VCaP (cell line): ENCODE measurements around the gene HSPA1L.

Source experiments
- H3K27ac ChIP-seq: fragments of 450-650 bp; 2 replicates; pipeline ENCODE4 v1.5.1; 2017
- TF ChIP-seq, protein P1 (sequence below): fragments of 450-650 bp; conservative IDR thresholded peaks from 2 replicates; pipeline ENCODE4 v1.5.1; 2017; ENCODE audit warnings: mild to moderate bottlenecking, moderate library complexity

The HSPA1L gene

DNA sequence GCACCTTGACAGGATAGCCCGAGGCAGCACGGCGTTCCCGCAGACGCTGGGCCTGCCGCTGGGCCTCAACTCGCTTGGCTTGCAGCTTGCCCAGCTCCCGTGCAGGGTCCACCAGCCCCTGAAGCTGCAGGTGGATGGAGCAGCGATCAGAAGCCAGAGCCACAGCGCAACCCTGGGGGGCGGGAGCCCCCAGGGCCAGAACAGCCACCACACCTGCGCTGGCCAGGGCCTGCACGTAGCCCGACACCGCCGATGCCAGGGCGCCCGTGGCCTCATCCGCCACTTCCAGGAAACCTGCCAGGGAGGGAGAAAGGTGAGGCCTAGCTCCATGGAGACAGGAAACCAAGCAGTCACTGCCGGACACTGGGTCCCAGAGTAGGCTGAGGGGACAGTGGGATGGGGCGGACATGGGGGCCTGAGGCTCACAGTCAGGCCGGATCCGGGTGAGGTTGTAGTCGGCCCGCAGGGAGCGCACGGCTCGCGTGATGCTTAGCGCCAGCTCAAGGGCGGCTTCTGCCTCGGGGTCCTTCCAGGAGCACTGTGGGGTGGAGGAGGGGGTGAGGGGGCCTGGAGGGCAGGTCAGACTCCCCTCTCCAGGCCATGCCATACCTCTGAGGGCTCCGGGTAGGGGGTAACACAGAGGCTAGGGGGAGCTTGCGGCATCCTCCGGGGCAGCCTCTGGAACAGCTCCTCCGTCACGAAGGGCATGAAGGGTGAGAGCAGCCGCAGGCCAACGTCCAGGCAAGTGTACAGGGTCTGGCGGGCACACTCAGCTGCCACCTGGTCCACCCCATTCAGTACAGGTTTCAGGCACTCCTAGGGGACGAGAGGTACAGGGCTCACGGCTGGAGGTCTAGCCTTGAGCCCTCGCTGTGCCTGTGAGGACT lies 35.8 kb downstream of the HSPA1L start:
- TF ChIP-seq, protein P1, sequence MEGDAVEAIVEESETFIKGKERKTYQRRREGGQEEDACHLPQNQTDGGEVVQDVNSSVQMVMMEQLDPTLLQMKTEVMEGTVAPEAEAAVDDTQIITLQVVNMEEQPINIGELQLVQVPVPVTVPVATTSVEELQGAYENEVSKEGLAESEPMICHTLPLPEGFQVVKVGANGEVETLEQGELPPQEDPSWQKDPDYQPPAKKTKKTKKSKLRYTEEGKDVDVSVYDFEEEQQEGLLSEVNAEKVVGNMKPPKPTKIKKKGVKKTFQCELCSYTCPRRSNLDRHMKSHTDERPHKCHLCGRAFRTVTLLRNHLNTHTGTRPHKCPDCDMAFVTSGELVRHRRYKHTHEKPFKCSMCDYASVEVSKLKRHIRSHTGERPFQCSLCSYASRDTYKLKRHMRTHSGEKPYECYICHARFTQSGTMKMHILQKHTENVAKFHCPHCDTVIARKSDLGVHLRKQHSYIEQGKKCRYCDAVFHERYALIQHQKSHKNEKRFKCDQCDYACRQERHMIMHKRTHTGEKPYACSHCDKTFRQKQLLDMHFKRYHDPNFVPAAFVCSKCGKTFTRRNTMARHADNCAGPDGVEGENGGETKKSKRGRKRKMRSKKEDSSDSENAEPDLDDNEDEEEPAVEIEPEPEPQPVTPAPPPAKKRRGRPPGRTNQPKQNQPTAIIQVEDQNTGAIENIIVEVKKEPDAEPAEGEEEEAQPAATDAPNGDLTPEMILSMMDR: no peak
- no peak overlapping the region for H3K27ac ChIP-seq

DNA sequence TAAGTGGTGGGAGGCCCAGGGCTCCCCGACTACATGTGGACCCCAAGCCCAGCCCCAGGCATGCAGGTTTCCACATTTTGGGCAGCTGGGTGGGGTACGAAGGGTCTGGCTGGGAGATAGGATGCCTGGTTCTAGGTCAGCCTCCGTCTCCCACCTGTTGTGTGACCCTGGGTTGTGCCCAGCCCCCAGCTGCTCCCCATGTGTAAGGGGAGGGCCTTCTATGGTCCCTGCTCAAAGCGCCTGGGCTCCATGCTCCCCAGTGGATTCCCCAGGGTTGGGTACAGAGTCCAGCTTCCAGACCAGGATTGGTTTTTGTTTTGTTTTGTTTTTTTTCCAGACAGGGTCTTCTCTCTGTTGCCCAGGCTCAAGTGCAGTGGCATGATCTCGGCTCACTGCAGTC lies 36.9 kb downstream of the HSPA1L start:
- no peak overlapping the region for H3K27ac ChIP-seq
- TF ChIP-seq, protein P1: no peak

DNA sequence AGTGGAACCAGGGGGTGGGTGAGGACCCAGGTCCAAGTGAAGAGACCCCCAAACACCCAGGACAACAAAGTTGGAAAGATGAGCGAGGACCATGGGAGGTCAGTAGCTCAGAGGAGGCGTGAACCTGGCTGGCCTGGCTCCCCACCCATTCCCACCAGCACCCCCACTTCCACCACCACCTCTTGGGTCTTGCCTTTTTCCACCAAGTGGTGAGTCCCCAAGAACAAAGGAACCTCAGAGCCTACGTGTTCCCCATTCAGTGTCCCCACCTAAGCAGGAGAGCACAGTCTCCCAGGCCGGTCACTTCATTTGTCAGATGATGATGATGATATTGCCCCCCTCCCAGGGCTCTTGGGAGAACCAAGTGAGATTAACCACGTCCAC lies 37.4 kb downstream of the HSPA1L start:
- no peak overlapping the region for H3K27ac ChIP-seq
- TF ChIP-seq, protein P1: no peak

DNA sequence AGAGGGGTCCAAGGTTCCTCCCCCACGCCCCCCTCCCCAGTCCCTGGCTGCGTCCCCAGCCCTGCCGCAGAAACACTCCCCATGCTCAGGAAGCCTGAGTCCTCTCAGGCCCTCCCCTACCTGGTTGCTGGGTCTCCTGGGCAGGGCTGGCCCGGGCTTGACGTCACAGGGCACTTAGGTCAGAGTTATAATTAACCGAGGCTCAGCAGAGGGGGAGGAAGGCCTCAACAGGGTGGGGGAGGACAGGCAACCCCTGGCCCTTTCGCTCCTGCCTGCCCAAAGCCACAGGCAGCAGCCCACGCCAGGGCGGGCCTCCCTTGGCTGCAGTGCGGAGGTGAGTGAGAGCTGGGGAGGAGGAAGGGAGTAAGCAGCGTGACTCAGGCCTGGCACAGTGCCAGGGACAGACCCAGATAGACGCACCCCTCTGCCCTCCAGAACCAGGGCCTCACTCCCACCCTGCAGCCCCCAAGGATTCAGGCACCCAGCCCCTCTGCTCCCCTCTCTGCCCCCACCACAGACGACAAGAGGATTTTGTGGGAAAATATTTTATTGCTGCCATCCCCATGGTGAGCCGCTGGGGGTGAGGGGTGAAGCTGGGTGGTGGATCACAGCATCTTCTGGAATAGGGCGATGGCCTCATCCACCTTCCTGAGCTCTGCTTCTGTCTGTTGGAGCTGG lies 38.0 kb downstream of the HSPA1L start, which contains the start of gene VWA7:
TSS of gene VWA7 (minus strand) at position 340 of the 678 bp plus-strand sequence. CDS start 549 bp downstream, outside the sequence.
- TF ChIP-seq, protein P1: no peak
- H3K27ac ChIP-seq: no peak within 1 kb of the TSS

DNA sequence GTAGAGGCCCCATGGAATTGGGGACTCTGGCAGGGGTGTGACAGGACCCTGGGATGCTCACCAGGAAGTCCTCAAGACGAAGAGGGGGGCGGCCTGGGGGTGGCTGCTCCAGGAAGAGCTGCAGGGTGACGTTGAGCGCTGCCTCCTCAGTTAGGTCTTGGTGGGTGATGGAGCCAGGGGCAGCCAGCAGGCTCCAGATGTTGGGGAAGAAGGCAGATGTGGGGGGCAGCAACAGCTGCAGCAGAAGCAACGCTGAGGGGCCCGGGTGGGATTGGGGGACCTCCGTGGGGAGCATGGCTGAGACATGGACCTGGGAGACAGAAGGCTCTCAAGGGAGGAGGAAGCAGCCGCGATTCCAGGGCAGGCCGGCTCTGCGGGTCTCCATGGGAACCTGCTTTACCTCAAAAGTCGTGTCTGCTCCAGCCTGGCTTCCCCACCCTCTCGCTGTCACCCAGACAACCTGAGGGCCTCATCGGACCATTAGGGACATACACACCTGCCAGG lies 38.5 kb downstream of the HSPA1L start:
- H3K27ac ChIP-seq: no peak overlapping the region
- TF ChIP-seq, protein P1: no peak

DNA sequence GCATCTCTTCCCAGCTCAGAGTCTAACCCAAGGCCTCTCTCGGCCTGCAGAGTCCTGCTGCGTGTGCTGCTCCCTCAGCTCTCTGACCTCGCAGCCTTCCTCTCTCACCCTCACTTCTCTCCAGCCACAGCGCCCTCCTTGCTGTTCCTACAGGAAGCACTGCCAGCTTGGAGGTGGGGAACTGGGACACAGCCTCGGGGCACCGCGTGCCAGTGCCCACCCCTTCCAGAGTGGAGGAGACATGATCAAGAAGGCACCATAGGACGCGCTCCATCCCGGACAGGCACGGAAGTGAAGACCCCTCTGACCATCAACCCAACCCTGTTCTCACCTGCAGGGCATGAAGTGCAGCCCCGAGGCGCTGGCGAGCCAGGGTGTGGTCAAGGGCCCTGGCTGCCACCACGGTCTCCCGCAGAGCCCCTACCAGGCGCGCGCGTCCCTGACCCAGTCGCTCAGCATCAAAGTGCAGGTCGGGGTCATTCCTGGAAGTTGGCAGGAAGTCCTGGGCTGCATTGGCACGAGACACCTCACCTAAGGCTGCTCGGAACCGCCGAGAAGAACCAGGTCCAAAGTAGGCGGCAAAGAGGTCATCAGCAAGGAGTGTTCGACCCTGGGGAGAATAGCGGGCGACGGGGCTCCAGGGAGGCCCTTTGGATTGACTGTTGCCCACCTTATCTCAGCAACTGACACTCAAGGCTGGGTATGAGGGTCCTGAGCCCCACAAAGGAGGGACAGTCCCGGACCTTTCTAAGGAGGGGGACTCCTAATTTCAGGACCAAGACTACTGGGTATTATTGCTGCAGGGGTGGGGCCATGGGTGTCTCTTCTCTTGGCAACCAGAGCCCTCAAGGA lies 39.2 kb downstream of the HSPA1L start:
- TF ChIP-seq, protein P1: no peak
- H3K27ac ChIP-seq: no peak overlapping the region
